SK-N-SH (cell line): Measurements from ENCODE around the gene NYAP2. TPM values are rescaled to one million over a fixed set of nuclear protein-coding genes. Genes with fewer than 3 reads are reported as not detected.

Source experiments
- CTCF ChIA-PET: fragments of 300-600, 350-600 bp; formaldehyde crosslinking; extraction: SDS; loops from one replicate; lab custom pipeline; 2021; lab: Yijun Ruan, JAX
- POLR2A ChIA-PET: fragments of 350-600 bp; sonication (Branson Sonifier 250); formaldehyde crosslinking; extraction: SDS; loops from one replicate; lab custom pipeline; 2020; ENCODE audit warnings: antibody characterized with exemption, inconsistent platforms; lab: Yijun Ruan, JAX
- DNase-seq: peaks from one replicate; pipeline ENCODE4 v3.0.0; 2012
- H2AFZ ChIP-seq: fragments of 200-600 bp; sonication (generic); 2 replicates; pipeline ENCODE4 v1.8.1; 2016; ENCODE audit warnings: antibody characterized with exemption, mild to moderate bottlenecking, low read depth
- H3F3A ChIP-seq: fragments of 200-600 bp; sonication (generic); replicated peaks from 2 replicates; pipeline ENCODE3; 2016; ENCODE audit warnings: antibody characterized with exemption, mild to moderate bottlenecking; ENCODE audit not compliant: insufficient read depth
- H3K27ac ChIP-seq, 2 experiments: fragments of 200-500 bp in 1 of 2; fragments of 200-600 bp in 1 of 2; sonication (Bioruptor generic) in 1 of 2; sonication (generic), shearing (Covaris generic) in 1 of 2; 2 replicates each; pipeline versions ENCODE4 v1.5.1 to v1.6.1; 2014 to 2016; ENCODE audit warnings: low read depth in 2 of 2, inconsistent platforms in 1 of 2, low read length in 1 of 2, mild to moderate bottlenecking in 1 of 2, mixed read lengths in 1 of 2
- H3K27me3 ChIP-seq: fragments of 200-600 bp; sonication (generic), shearing (Covaris generic); 2 replicates; pipeline ENCODE4 v1.6.1; 2016; ENCODE audit warnings: mixed run types; ENCODE audit not compliant: insufficient read depth
- H3K36me3 ChIP-seq, 2 experiments: fragments of 200-500 bp in 1 of 2; fragments of 200-600 bp in 1 of 2; sonication (Bioruptor generic) in 1 of 2; sonication (generic) in 1 of 2; replicated peaks in 1 of 2; 2 replicates each; pipeline versions ENCODE3 to v1.5.1; 2014 to 2016; ENCODE audit warnings: low read length in 1 of 2, mild to moderate bottlenecking in 1 of 2; ENCODE audit not compliant: insufficient read depth in 2 of 2, control insufficient read depth in 1 of 2
- H3K4me1 ChIP-seq, 2 experiments: fragments of 200-500 bp in 1 of 2; fragments of 200-600 bp in 1 of 2; sonication (Bioruptor generic) in 1 of 2; sonication (generic), shearing (Covaris generic) in 1 of 2; 2 replicates each; pipeline versions ENCODE4 v1.5.1 to v1.6.1; 2014 to 2016; ENCODE audit warnings: low read depth in 1 of 2, low read length in 1 of 2, mixed run types in 1 of 2; ENCODE audit not compliant: insufficient read depth in 2 of 2, control insufficient read depth in 1 of 2
- H3K4me2 ChIP-seq: fragments of 200-600 bp; sonication (generic), shearing (Covaris generic); 2 replicates; pipeline ENCODE4 v1.6.1; 2017; ENCODE audit warnings: mixed run types
- H3K4me3 ChIP-seq, 2 experiments: fragments of 200-500 bp in 1 of 2; fragments of 200-600 bp in 1 of 2; sonication (Bioruptor generic) in 1 of 2; sonication (generic), shearing (Covaris generic) in 1 of 2; 2 replicates each; pipeline versions ENCODE4 v1.5.1 to v1.8.1; 2014 to 2016; ENCODE audit warnings: low read depth in 2 of 2, inconsistent platforms in 1 of 2, low read length in 1 of 2, mild to moderate bottlenecking in 1 of 2, mixed read lengths in 1 of 2, moderate library complexity in 1 of 2
- H3K79me2 ChIP-seq: fragments of 200-600 bp; sonication (generic); 2 replicates; pipeline ENCODE4 v1.8.1; 2017; ENCODE audit warnings: mild to moderate bottlenecking; ENCODE audit not compliant: insufficient read depth
- H3K9ac ChIP-seq: fragments of 200-600 bp; sonication (generic); 2 replicates; pipeline ENCODE4 v1.6.1; 2017; ENCODE audit warnings: mixed run types
- H3K9me2 ChIP-seq: fragments of 200-600 bp; sonication (generic); 2 replicates; pipeline ENCODE4 v1.6.1; 2017; ENCODE audit warnings: mixed run types
- H3K9me3 ChIP-seq: fragments of 200-600 bp; sonication (generic); 2 replicates; pipeline ENCODE4 v1.6.1; 2017; ENCODE audit warnings: mixed run types, mild to moderate bottlenecking, moderate library complexity
- H4K20me1 ChIP-seq: fragments of 200-600 bp; sonication (generic); 2 replicates; pipeline ENCODE4 v1.6.1; 2017; ENCODE audit warnings: mild to moderate bottlenecking, mixed run types; ENCODE audit not compliant: insufficient read depth
- EZH2phosphoT487 ChIP-seq: fragments of 200-600 bp; sonication (generic); IDR thresholded peaks from 2 replicates; pipeline ENCODE4 v1.6.1; 2017; ENCODE audit warnings: low read depth, mixed run types, mild to moderate bottlenecking, antibody characterized with exemption, moderate library complexity, borderline replicate concordance
- FOXM1 ChIP-seq: IDR thresholded peaks from 2 replicates; pipeline ENCODE4 v1.4.0; 2012; ENCODE audit warnings: low read depth, mild to moderate bottlenecking
- JUND ChIP-seq: IDR thresholded peaks from 2 replicates; pipeline ENCODE4 v1.4.0; 2012
- MXI1 ChIP-seq: IDR thresholded peaks from 2 replicates; pipeline ENCODE4 v1.6.1; 2012; ENCODE audit warnings: mild to moderate bottlenecking, low read depth, low read length, improper control_type of control experiment
- NFIC ChIP-seq: IDR thresholded peaks from 2 replicates; pipeline ENCODE4 v1.4.0; 2012; ENCODE audit warnings: borderline replicate concordance
- NRF1 ChIP-seq: IDR thresholded peaks from 2 replicates; pipeline ENCODE4 v1.6.1; 2012; ENCODE audit warnings: low read depth, mild to moderate bottlenecking, low read length
- RCOR1 ChIP-seq: fragments of 150-350 bp; IDR thresholded peaks from 2 replicates; pipeline ENCODE4 v1.6.1; 2017; ENCODE audit warnings: antibody characterized with exemption, low read length
- SIN3A ChIP-seq: IDR thresholded peaks from 2 replicates; pipeline ENCODE4 v1.6.1; 2012; ENCODE audit warnings: low read depth, mild to moderate bottlenecking, low read length, moderate library complexity, borderline replicate concordance
- SMC3 ChIP-seq: IDR thresholded peaks from 2 replicates; pipeline ENCODE4 v1.6.1; 2012; ENCODE audit warnings: low read depth, low read length, improper control_type of control experiment
- TAF1 ChIP-seq: IDR thresholded peaks from 2 replicates; pipeline ENCODE4 v1.6.1; 2012; ENCODE audit warnings: low read depth, mild to moderate bottlenecking, low read length, moderate library complexity, borderline replicate concordance
- TCF12 ChIP-seq: IDR thresholded peaks from 2 replicates; pipeline ENCODE4 v1.4.0; 2012
- YY1 ChIP-seq: IDR thresholded peaks from 2 replicates; pipeline ENCODE4 v1.4.0; 2012; ENCODE audit warnings: low read depth, mild to moderate bottlenecking
- WGBS: methylation state at CpG from one replicate; pipeline ENCODE4 v1.1.6; 2017; ENCODE audit warnings: low lambda C conversion rate; 5-methylcytosine and 5-hydroxymethylcytosine counted together
- polyA plus RNA-seq, 3 experiments: library from polyadenylated mRNA; depleted of rRNA; stranded (reverse); fragments of >200 nt; gene quantifications; 2 replicates each; pipeline ENCODE4 v1.2.3, GENCODE V29; 2012
- TF ChIP-seq, protein P1 (sequence below): fragments of 150-350 bp; IDR thresholded peaks from 2 replicates; pipeline ENCODE4 v1.6.1; 2017; ENCODE audit warnings: antibody characterized with exemption, low read length, low read depth, borderline replicate concordance
- TF ChIP-seq, protein P2 (sequence below): IDR thresholded peaks from 2 replicates; pipeline ENCODE4; 2012
- TF ChIP-seq, protein P3 (sequence below): IDR thresholded peaks from 2 replicates; pipeline ENCODE4 v1.4.0; 2012; ENCODE audit warnings: low read depth
- TF ChIP-seq, protein P4 (sequence below): fragments of 200-600 bp; sonication (generic); IDR thresholded peaks from 2 replicates; pipeline ENCODE4 v1.6.1; 2017; ENCODE audit warnings: antibody characterized with exemption, mild to moderate bottlenecking, moderate library complexity
- TF ChIP-seq, protein P5 (sequence below): IDR thresholded peaks from 2 replicates; pipeline ENCODE4 v1.4.0; 2012; ENCODE audit warnings: low read depth, borderline replicate concordance
- TF ChIP-seq, protein P6 (sequence below): fragments of 150-350 bp; IDR thresholded peaks from 2 replicates; pipeline ENCODE4 v1.6.1; 2016; ENCODE audit warnings: mild to moderate bottlenecking, low read depth, low read length

NYAP2 gene
- polyA plus RNA-seq, 1 of the 3 experiments (the other 2 are of a cell fraction), result not detected

DNA sequence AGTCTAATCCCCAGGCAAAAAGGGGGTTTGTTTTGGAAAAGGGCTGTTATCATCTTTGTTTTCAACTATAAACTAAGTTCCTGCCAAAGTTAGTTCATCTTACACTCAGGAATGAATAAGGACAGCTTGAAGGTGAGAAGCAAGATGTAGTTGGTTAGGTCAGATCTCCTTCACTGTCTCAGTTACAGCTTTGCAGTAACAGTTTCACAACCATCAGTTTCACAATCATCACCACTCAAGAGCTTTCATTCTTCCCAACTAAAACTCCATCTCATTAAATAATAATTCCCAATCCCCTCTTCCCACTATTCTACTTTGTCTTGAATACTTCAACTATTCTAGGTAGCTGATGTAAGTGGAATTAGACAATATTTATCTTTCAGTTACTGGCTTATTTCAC, 200.9 kb downstream of the NYAP2 start:
- Histone ChIP-seq H4K20me1 (no peaks in the 10 kb centered on the region), H3K9me3 (no peaks in the 10 kb centered on the region), H3K4me3 (no peak overlapping the region), H3K27me3 (no peaks in the 10 kb centered on the region), H3K9me2 (no peaks in the 10 kb centered on the region), H3K36me3 (no peaks in the 10 kb centered on the region), H3K9ac (no peak overlapping the region), H3K4me1 (no peaks in the 10 kb centered on the region), H3F3A (no peaks in the 10 kb centered on the region), H3K4me2 (no peak overlapping the region), H2AFZ (no peak overlapping the region), H3K79me2 (no peaks in the 10 kb centered on the region), H3K27ac (no peak overlapping the region)
- ChIA-PET CTCF (interaction anchor here (0.9 kb wide), 1 partner anchor 318 kb away, joined by 4 read pairs; no protein-coding TSS in a partner anchor), POLR2A (no interaction called here)
- no peak for DNase-seq
- no peak for TF ChIP-seq EZH2phosphoT487
- TF ChIP-seq, protein P1, sequence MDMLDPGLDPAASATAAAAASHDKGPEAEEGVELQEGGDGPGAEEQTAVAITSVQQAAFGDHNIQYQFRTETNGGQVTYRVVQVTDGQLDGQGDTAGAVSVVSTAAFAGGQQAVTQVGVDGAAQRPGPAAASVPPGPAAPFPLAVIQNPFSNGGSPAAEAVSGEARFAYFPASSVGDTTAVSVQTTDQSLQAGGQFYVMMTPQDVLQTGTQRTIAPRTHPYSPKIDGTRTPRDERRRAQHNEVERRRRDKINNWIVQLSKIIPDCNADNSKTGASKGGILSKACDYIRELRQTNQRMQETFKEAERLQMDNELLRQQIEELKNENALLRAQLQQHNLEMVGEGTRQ, result no peak
- no peak for TF ChIP-seq RCOR1
- TF ChIP-seq, protein P2, sequence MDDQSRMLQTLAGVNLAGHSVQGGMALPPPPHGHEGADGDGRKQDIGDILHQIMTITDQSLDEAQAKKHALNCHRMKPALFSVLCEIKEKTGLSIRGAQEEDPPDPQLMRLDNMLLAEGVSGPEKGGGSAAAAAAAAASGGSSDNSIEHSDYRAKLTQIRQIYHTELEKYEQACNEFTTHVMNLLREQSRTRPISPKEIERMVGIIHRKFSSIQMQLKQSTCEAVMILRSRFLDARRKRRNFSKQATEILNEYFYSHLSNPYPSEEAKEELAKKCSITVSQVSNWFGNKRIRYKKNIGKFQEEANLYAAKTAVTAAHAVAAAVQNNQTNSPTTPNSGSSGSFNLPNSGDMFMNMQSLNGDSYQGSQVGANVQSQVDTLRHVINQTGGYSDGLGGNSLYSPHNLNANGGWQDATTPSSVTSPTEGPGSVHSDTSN, result no peak
- TF ChIP-seq NFIC, result no peak

DNA sequence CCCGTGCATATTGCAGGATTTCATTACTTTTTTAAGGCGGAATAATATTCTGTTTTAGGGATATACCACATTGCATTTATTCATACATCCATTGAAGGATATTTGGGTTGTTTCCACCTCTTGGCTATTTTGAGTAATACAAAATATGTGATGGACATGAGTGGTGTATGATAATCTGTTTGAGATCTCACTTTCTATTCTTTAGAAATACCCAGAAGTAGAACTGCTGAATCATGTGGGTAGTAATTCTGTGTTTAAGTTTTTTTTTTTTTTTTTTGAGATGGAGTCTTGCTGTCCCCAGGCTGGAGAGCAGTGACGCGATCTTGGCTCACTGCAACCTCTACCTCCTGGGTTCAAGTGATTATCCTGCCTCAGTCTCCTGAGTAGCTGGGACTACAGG, 201.4 kb downstream of the NYAP2 start:
- H4K20me1 ChIP-seq, result no peaks in the 10 kb centered on the region
- H3K36me3 ChIP-seq, result no peaks in the 10 kb centered on the region
- WGBS, result 59% methylated on average over 4 of the region's 4 CpGs
- H3K9me2 ChIP-seq, result no peaks in the 10 kb centered on the region
- H3F3A ChIP-seq, result no peaks in the 10 kb centered on the region
- H3K9me3 ChIP-seq, result no peaks in the 10 kb centered on the region
- no peak overlapping the region for H3K27ac ChIP-seq
- H3K4me1 ChIP-seq, result no peaks in the 10 kb centered on the region
- no peaks in the 10 kb centered on the region for H3K79me2 ChIP-seq
- H3K4me3 ChIP-seq, result no peak overlapping the region
- ChIA-PET CTCF (interaction anchor here (0.9 kb wide), 1 partner anchor 319 kb away, joined by 4 read pairs; no protein-coding TSS in a partner anchor), POLR2A (no interaction called here)
- no peak overlapping the region for H3K9ac ChIP-seq
- DNase-seq, result no peak
- H2AFZ ChIP-seq, result no peak overlapping the region
- TF ChIP-seq FOXM1 (no peak), MXI1 (no peak), YY1 (no peak), TAF1 (no peak), SIN3A (no peak), JUND (no peak), TCF12 (no peak), NFIC (no peak), NRF1 (no peak), SMC3 (no peak)
- TF ChIP-seq, protein P3, sequence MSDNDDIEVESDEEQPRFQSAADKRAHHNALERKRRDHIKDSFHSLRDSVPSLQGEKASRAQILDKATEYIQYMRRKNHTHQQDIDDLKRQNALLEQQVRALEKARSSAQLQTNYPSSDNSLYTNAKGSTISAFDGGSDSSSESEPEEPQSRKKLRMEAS, result no peak
- TF ChIP-seq, protein P4, sequence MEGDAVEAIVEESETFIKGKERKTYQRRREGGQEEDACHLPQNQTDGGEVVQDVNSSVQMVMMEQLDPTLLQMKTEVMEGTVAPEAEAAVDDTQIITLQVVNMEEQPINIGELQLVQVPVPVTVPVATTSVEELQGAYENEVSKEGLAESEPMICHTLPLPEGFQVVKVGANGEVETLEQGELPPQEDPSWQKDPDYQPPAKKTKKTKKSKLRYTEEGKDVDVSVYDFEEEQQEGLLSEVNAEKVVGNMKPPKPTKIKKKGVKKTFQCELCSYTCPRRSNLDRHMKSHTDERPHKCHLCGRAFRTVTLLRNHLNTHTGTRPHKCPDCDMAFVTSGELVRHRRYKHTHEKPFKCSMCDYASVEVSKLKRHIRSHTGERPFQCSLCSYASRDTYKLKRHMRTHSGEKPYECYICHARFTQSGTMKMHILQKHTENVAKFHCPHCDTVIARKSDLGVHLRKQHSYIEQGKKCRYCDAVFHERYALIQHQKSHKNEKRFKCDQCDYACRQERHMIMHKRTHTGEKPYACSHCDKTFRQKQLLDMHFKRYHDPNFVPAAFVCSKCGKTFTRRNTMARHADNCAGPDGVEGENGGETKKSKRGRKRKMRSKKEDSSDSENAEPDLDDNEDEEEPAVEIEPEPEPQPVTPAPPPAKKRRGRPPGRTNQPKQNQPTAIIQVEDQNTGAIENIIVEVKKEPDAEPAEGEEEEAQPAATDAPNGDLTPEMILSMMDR, result no peak
- TF ChIP-seq, protein P5, sequence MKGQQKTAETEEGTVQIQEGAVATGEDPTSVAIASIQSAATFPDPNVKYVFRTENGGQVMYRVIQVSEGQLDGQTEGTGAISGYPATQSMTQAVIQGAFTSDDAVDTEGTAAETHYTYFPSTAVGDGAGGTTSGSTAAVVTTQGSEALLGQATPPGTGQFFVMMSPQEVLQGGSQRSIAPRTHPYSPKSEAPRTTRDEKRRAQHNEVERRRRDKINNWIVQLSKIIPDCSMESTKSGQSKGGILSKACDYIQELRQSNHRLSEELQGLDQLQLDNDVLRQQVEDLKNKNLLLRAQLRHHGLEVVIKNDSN, result no peak
- TF ChIP-seq, protein P6, sequence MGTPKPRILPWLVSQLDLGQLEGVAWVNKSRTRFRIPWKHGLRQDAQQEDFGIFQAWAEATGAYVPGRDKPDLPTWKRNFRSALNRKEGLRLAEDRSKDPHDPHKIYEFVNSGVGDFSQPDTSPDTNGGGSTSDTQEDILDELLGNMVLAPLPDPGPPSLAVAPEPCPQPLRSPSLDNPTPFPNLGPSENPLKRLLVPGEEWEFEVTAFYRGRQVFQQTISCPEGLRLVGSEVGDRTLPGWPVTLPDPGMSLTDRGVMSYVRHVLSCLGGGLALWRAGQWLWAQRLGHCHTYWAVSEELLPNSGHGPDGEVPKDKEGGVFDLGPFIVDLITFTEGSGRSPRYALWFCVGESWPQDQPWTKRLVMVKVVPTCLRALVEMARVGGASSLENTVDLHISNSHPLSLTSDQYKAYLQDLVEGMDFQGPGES, result no peak
- no peak overlapping the region for H3K4me2 ChIP-seq
- H3K27me3 ChIP-seq, result no peaks in the 10 kb centered on the region
